GM12878 (cell line): ENCODE data around the gene ARHGAP45. TPM values are rescaled to one million over a fixed set of nuclear protein-coding genes. Genes with fewer than 3 reads are reported as not detected.

Experiments
- CREB1 ChIP-seq: IDR thresholded peaks from 2 replicates; pipeline ENCODE4 v1.6.1; 2012; ENCODE audit warnings: low read depth, mild to moderate bottlenecking, inconsistent platforms
- CREM ChIP-seq: IDR thresholded peaks from 2 replicates; pipeline ENCODE4 v1.6.1; 2014; ENCODE audit warnings: antibody characterized with exemption, low read depth
- ETV6 ChIP-seq, 2 experiments: fragments of 450-650 bp in 1 of 2; IDR thresholded peaks in 1 of 2; conservative IDR thresholded peaks in 1 of 2; 2 replicates each; pipeline ENCODE4 v1.6.1; 2014; ENCODE audit warnings: antibody characterized with exemption in 1 of 2, borderline replicate concordance in 1 of 2, low read depth in 1 of 2, mild to moderate bottlenecking in 1 of 2, moderate library complexity in 1 of 2
- NFYB ChIP-seq: IDR thresholded peaks from 2 replicates; pipeline ENCODE4 v1.6.1; 2011; ENCODE audit warnings: low read depth, mild to moderate bottlenecking, low read length, improper control_type of control experiment, moderate library complexity; ENCODE audit not compliant: insufficient read depth
- RUNX3 ChIP-seq: IDR thresholded peaks from 2 replicates; pipeline ENCODE4 v1.6.1; 2012; ENCODE audit warnings: low read length, inconsistent platforms
- SMARCA5 ChIP-seq: fragments of 450-650 bp; IDR thresholded peaks from 2 replicates; pipeline ENCODE4 v1.6.1; 2017; ENCODE audit warnings: mild to moderate bottlenecking
- TARDBP ChIP-seq: IDR thresholded peaks from 2 replicates; pipeline ENCODE4 v1.6.1; 2016; ENCODE audit warnings: borderline replicate concordance
- polyA plus RNA-seq, 11 experiments: library from polyadenylated mRNA; depleted of rRNA in 4 of 11; unstranded in 6 of 11; stranded (reverse) in 5 of 11; fragments of >200 nt; fragmentation: Nextera tagmentation in 4 of 11; fragmentation: Illumina TruSeq in 1 of 11; extraction: Ambion mirVana in 4 of 11; extraction: Trizol in 1 of 11; gene quantifications; 1 replicate in 1 of 11; 2 replicates in 10 of 11; pipeline versions ENCODE4 v1.2.1 to v1.2.3, GENCODE V29; 2011 to 2016; ENCODE audit warnings: inconsistent platforms in 2 of 11, missing spikeins in 2 of 11, low read depth in 1 of 11
- total RNA-seq, 4 experiments: library from RNA; depleted of rRNA in 3 of 4; stranded (reverse); fragments of >200 nt in 3 of 4; fragmentation: Illumina TruSeq in 1 of 4; extraction: Trizol in 1 of 4; gene quantifications; 2 replicates each; pipeline versions ENCODE4 v1.2.1 to v1.2.3, GENCODE V29; 2013 to 2021
- TF ChIP-seq, protein P1 (sequence below): fragments of 450-650 bp; formaldehyde crosslinking; IDR thresholded peaks from 2 replicates; pipeline ENCODE4 v1.4.0; 2022; ENCODE audit warnings: mild to moderate bottlenecking, moderate library complexity
- TF ChIP-seq, protein P2 (sequence below): fragments of 450-650 bp; IDR thresholded peaks from 2 replicates; pipeline ENCODE4 v1.6.1; 2014; ENCODE audit warnings: mild to moderate bottlenecking

Gene ARHGAP45
- total and polyA plus RNA-seq, 10 of the 15 experiments (the other 5 are each of a cell fraction or from before 2014, with no cell fraction given) = 1.4 to 151 (median 59.9) TPM

GRCh38 chr19:1040476-1041271, 26.3 kb upstream of the ARHGAP45 start (continued):
- TF ChIP-seq, protein P1, sequence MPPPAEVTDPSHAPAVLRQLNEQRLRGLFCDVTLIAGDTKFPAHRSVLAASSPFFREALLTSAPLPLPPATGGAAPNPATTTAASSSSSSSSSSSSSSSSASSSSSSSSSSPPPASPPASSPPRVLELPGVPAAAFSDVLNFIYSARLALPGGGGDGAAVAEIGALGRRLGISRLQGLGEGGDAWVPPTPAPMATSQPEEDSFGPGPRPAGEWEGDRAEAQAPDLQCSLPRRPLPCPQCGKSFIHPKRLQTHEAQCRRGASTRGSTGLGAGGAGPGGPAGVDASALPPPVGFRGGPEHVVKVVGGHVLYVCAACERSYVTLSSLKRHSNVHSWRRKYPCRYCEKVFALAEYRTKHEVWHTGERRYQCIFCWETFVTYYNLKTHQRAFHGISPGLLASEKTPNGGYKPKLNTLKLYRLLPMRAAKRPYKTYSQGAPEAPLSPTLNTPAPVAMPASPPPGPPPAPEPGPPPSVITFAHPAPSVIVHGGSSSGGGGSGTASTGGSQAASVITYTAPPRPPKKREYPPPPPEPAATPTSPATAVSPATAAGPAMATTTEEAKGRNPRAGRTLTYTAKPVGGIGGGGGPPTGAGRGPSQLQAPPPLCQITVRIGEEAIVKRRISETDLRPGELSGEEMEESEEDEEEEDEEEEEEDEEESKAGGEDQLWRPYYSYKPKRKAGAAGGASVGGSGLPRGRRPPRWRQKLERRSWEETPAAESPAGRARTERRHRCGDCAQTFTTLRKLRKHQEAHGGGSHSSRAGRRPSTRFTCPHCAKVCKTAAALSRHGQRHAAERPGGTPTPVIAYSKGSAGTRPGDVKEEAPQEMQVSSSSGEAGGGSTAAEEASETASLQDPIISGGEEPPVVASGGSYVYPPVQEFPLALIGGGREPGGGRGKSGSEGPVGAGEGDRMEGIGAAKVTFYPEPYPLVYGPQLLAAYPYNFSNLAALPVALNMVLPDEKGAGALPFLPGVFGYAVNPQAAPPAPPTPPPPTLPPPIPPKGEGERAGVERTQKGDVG = no peak
- TF ChIP-seq ETV6 (conservative IDR thresholded peaks at IDR 0.05 in 1 of 2, IDR thresholded peaks at IDR 0.05 in 1 of 2; ENCODE audit: borderline replicate concordance in 1 of 2, low read depth in 1 of 2) = no peak
- TF ChIP-seq, protein P2, sequence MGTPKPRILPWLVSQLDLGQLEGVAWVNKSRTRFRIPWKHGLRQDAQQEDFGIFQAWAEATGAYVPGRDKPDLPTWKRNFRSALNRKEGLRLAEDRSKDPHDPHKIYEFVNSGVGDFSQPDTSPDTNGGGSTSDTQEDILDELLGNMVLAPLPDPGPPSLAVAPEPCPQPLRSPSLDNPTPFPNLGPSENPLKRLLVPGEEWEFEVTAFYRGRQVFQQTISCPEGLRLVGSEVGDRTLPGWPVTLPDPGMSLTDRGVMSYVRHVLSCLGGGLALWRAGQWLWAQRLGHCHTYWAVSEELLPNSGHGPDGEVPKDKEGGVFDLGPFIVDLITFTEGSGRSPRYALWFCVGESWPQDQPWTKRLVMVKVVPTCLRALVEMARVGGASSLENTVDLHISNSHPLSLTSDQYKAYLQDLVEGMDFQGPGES = peak; percentile 91
- peak; percentile 62 for TF ChIP-seq CREM
- peak; percentile 68 for TF ChIP-seq SMARCA5
- peak; percentile 100 for TF ChIP-seq NFYB
- peak; percentile 43; the same call in 1 of the 2 replicates for TF ChIP-seq RUNX3
- TF ChIP-seq TARDBP = no peak
- peak; percentile 78 for TF ChIP-seq CREB1
